H1 (cell line): ENCODE results near the gene CCDC63.

Experiments
- POLR2A ChIP-seq, 2 experiments: IDR thresholded peaks; 1 replicate in 1 of 2; 2 replicates in 1 of 2; pipeline ENCODE4 v1.6.1; 2011; ENCODE audit warnings: low read depth in 2 of 2, low read length in 2 of 2, mild to moderate bottlenecking in 2 of 2; ENCODE audit errors: control extremely low read depth in 1 of 2
- POLR2AphosphoS5 ChIP-seq: IDR thresholded peaks from 2 replicates; pipeline ENCODE4 v1.6.1; 2011; ENCODE audit warnings: low read depth, low read length
- RBBP5 ChIP-seq: IDR thresholded peaks from 2 replicates; pipeline ENCODE4 v1.7.1; 2012; ENCODE audit warnings: low read depth, mild to moderate bottlenecking, inconsistent platforms, low read length, moderate library complexity, borderline replicate concordance
- SIN3A ChIP-seq, 2 experiments: IDR thresholded peaks in 1 of 2; conservative IDR thresholded peaks in 1 of 2; 2 replicates each; pipeline ENCODE4 v1.6.1; 2011 to 2012; ENCODE audit warnings: low read length in 2 of 2, improper control_type of control experiment in 1 of 2, low read depth in 1 of 2, mild to moderate bottlenecking in 1 of 2
- TF ChIP-seq, protein P1 (sequence below), 3 experiments: IDR thresholded peaks; 1 replicate in 2 of 3; 2 replicates in 1 of 3; pipeline versions ENCODE4 v1.5.1 to v1.6.1; 2011; ENCODE audit warnings: low read length in 3 of 3, mild to moderate bottlenecking in 3 of 3, inconsistent platforms in 2 of 3, low read depth in 1 of 3, moderate library complexity in 1 of 3; ENCODE audit not compliant: insufficient read depth in 1 of 3; ENCODE audit errors: control extremely low read depth in 1 of 3

GRCh38 chr12:110936367-110937103 is 89.7 kb downstream of the CCDC63 start:
- TF ChIP-seq, protein P1, sequence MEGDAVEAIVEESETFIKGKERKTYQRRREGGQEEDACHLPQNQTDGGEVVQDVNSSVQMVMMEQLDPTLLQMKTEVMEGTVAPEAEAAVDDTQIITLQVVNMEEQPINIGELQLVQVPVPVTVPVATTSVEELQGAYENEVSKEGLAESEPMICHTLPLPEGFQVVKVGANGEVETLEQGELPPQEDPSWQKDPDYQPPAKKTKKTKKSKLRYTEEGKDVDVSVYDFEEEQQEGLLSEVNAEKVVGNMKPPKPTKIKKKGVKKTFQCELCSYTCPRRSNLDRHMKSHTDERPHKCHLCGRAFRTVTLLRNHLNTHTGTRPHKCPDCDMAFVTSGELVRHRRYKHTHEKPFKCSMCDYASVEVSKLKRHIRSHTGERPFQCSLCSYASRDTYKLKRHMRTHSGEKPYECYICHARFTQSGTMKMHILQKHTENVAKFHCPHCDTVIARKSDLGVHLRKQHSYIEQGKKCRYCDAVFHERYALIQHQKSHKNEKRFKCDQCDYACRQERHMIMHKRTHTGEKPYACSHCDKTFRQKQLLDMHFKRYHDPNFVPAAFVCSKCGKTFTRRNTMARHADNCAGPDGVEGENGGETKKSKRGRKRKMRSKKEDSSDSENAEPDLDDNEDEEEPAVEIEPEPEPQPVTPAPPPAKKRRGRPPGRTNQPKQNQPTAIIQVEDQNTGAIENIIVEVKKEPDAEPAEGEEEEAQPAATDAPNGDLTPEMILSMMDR (IDR thresholded peaks at IDR 0.05; ENCODE audit: control extremely low read depth in 1 of 3, insufficient read depth in 1 of 3, low read depth in 1 of 3, low read length in 3 of 3), result no peak
- TF ChIP-seq RBBP5 (no peak), SIN3A (conservative IDR thresholded peaks at IDR 0.05 in 1 of 2, IDR thresholded peaks at IDR 0.05 in 1 of 2; ENCODE audit: low read depth in 1 of 2, low read length in 2 of 2) (no peak), POLR2A (IDR thresholded peaks at IDR 0.05; ENCODE audit: control extremely low read depth in 1 of 2, low read depth in 2 of 2, low read length in 2 of 2) (peak in 1 of 2 experiments; percentile 79; a peak in 2 of 3 replicates), POLR2AphosphoS5 (peak; percentile 77)
